AG08396 (cell line): ENCODE results near the gene MROH2B.
"Not testable (repeated sequence)": the region's sequence is repeated elsewhere in the genome, so short reads cannot be mapped to it uniquely, and the experiment has no call there.

Experiments used
- DNase-seq: peaks from one replicate; pipeline ENCODE4 v3.0.0; 2012; ENCODE audit warnings: low spot score, mixed read lengths

MROH2B gene

GRCh38 chr5:41022600-41022999 lies 48.5 kb downstream of the MROH2B start:
- DNase-seq: not testable (repeated sequence)

GRCh38 chr5:41012318-41012717 lies 58.8 kb downstream of the MROH2B start:
- DNase-seq: no peak

GRCh38 chr5:41010572-41010971 lies 60.6 kb downstream of the MROH2B start:
- no peak for DNase-seq

GRCh38 chr5:41009232-41009631 lies 61.9 kb downstream of the MROH2B start:
- no peak for DNase-seq

GRCh38 chr5:41004931-41005330 lies 66.2 kb downstream of the MROH2B start:
- DNase-seq: no peak

GRCh38 chr5:41003670-41004376 lies 67.3 kb downstream of the MROH2B start:
- DNase-seq: no peak

- no peak for DNase-seq
Observed at GRCh38 chr5:40999966-41000365, 71.2 kb downstream of the MROH2B start.

- no peak for DNase-seq
Observed at GRCh38 chr5:40999142-40999541, 72.0 kb downstream of the MROH2B start.

GRCh38 chr5:40995801-40996586 lies 75.1 kb downstream of the MROH2B start:
- DNase-seq: no peak

GRCh38 chr5:40991981-40992559 lies 79.1 kb downstream of the MROH2B start:
- DNase-seq: no peak

- peak; percentile 39 for DNase-seq
Observed at GRCh38 chr5:40991168-40991980, 79.8 kb downstream of the MROH2B start.

GRCh38 chr5:40988746-40989510 lies 82.2 kb downstream of the MROH2B start:
- DNase-seq: no peak

- no peak for DNase-seq
Observed at GRCh38 chr5:40987349-40987748, 83.8 kb downstream of the MROH2B start.

GRCh38 chr5:40986666-40987065 lies 84.5 kb downstream of the MROH2B start:
- DNase-seq: no peak

- DNase-seq: no peak
Observed at GRCh38 chr5:40985501-40985900, 85.6 kb downstream of the MROH2B start.

GRCh38 chr5:40984884-40985283 lies 86.3 kb downstream of the MROH2B start:
- DNase-seq: no peak

- DNase-seq: no peak
Observed at GRCh38 chr5:40983781-40984180, 87.4 kb downstream of the MROH2B start.

- DNase-seq: peak; percentile 20
Observed at GRCh38 chr5:40981420-40981819, 89.7 kb downstream of the MROH2B start.

GRCh38 chr5:40976836-40977235 lies 94.3 kb downstream of the MROH2B start:
- no peak for DNase-seq

- DNase-seq: no peak
Observed at GRCh38 chr5:40976041-40976440, 95.1 kb downstream of the MROH2B start.

GRCh38 chr5:40973364-40974004 lies 97.7 kb downstream of the MROH2B start:
- no peak for DNase-seq
